Measurements from ENCODE around the gene TBXAS1. TPM values are rescaled to one million over a fixed set of nuclear protein-coding genes. Genes with fewer than 3 reads are reported as not detected.

The TBXAS1 gene
- total RNA-seq, 1 experiment from 2014 or later, result 2.3 TPM

DNA sequence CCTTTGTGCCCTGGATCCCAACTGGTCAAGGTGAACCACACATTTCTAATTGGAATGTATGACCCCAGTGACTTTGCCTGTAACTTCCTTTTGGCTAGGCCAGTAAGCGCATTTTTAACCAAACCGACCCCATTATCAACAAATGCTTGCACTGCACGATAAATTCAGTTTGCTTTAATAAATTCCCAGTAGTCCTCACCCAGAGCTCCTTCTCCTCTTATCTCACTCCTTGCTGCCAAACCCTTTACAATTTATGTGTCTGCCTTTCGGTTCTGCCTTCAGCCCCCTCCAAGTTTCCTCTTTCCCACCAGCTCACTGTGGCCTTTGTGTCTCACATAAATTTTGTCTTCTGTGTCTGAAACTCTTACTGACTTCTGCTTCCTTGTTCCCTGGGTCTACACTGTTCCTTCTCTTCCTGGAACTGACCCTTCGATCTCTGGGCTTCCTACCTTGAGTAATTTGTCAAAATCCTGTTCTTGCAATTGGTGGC, 59.0 kb downstream of the TBXAS1 start (continued):
- TF ChIP-seq, protein P1, sequence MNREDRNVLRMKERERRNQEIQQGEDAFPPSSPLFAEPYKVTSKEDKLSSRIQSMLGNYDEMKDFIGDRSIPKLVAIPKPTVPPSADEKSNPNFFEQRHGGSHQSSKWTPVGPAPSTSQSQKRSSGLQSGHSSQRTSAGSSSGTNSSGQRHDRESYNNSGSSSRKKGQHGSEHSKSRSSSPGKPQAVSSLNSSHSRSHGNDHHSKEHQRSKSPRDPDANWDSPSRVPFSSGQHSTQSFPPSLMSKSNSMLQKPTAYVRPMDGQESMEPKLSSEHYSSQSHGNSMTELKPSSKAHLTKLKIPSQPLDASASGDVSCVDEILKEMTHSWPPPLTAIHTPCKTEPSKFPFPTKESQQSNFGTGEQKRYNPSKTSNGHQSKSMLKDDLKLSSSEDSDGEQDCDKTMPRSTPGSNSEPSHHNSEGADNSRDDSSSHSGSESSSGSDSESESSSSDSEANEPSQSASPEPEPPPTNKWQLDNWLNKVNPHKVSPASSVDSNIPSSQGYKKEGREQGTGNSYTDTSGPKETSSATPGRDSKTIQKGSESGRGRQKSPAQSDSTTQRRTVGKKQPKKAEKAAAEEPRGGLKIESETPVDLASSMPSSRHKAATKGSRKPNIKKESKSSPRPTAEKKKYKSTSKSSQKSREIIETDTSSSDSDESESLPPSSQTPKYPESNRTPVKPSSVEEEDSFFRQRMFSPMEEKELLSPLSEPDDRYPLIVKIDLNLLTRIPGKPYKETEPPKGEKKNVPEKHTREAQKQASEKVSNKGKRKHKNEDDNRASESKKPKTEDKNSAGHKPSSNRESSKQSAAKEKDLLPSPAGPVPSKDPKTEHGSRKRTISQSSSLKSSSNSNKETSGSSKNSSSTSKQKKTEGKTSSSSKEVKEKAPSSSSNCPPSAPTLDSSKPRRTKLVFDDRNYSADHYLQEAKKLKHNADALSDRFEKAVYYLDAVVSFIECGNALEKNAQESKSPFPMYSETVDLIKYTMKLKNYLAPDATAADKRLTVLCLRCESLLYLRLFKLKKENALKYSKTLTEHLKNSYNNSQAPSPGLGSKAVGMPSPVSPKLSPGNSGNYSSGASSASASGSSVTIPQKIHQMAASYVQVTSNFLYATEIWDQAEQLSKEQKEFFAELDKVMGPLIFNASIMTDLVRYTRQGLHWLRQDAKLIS (CRISPR knock-in tag; IDR thresholded peaks at IDR 0.05; ENCODE audit: borderline replicate concordance), result no peak
- no peak for TF ChIP-seq ZNF671 (CRISPR knock-in tag; IDR thresholded peaks at IDR 0.05)
- no peak for TF ChIP-seq TCF7 (CRISPR knock-in tag; IDR thresholded peaks at IDR 0.05; ENCODE audit: low read depth)
- no peak for TF ChIP-seq GTF2I (CRISPR knock-in tag; conservative IDR thresholded peaks at IDR 0.05)
- TF ChIP-seq ZNF219 (CRISPR knock-in tag; IDR thresholded peaks at IDR 0.05; ENCODE audit: borderline replicate concordance), result no peak
- TF ChIP-seq, protein P2, sequence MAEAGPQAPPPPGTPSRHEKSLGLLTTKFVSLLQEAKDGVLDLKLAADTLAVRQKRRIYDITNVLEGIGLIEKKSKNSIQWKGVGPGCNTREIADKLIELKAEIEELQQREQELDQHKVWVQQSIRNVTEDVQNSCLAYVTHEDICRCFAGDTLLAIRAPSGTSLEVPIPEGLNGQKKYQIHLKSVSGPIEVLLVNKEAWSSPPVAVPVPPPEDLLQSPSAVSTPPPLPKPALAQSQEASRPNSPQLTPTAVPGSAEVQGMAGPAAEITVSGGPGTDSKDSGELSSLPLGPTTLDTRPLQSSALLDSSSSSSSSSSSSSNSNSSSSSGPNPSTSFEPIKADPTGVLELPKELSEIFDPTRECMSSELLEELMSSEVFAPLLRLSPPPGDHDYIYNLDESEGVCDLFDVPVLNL (CRISPR knock-in tag; IDR thresholded peaks at IDR 0.05; ENCODE audit: borderline replicate concordance, low read depth), result no peak
- TF ChIP-seq RORB (CRISPR knock-in tag; IDR thresholded peaks at IDR 0.05), result no peak
- TF ChIP-seq, protein P3, sequence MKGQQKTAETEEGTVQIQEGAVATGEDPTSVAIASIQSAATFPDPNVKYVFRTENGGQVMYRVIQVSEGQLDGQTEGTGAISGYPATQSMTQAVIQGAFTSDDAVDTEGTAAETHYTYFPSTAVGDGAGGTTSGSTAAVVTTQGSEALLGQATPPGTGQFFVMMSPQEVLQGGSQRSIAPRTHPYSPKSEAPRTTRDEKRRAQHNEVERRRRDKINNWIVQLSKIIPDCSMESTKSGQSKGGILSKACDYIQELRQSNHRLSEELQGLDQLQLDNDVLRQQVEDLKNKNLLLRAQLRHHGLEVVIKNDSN (CRISPR knock-in tag; IDR thresholded peaks at IDR 0.05), result no peak
- no peak for TF ChIP-seq ZNF232 (CRISPR knock-in tag; IDR thresholded peaks at IDR 0.05)
- TF ChIP-seq SMAD3 (CRISPR knock-in tag; IDR thresholded peaks at IDR 0.05; ENCODE audit: borderline replicate concordance), result no peak
- no peak for TF ChIP-seq ZNF121 (CRISPR knock-in tag; IDR thresholded peaks at IDR 0.05)
- no peak for TF ChIP-seq MXD4 (CRISPR knock-in tag; IDR thresholded peaks at IDR 0.05; ENCODE audit: borderline replicate concordance)
- TF ChIP-seq, protein P4, sequence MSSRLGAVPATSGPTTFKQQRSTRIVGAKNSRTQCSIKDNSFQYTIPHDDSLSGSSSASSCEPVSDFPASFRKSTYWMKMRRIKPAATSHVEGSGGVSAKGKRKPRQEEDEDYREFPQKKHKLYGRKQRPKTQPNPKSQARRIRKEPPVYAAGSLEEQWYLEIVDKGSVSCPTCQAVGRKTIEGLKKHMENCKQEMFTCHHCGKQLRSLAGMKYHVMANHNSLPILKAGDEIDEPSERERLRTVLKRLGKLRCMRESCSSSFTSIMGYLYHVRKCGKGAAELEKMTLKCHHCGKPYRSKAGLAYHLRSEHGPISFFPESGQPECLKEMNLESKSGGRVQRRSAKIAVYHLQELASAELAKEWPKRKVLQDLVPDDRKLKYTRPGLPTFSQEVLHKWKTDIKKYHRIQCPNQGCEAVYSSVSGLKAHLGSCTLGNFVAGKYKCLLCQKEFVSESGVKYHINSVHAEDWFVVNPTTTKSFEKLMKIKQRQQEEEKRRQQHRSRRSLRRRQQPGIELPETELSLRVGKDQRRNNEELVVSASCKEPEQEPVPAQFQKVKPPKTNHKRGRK (CRISPR knock-in tag; IDR thresholded peaks at IDR 0.05; ENCODE audit: borderline replicate concordance), result no peak
- TF ChIP-seq NR1H2 (CRISPR knock-in tag; IDR thresholded peaks at IDR 0.05), result no peak

GRCh38 chr7:139889186-139889871, 60.3 kb downstream of the TBXAS1 start:
- no peak overlapping the region for H3K27ac Mint-ChIP-seq
- no peaks in the 10 kb centered on the region for H3K4me1 Mint-ChIP-seq
- peaks cover 6% of the 10 kb centered on the region for H3K9me3 Mint-ChIP-seq
- no peaks in the 10 kb centered on the region; the same call in 1 of the 2 replicates for H3K27me3 Mint-ChIP-seq (ENCODE audit: low read depth)
- H3K36me3 Mint-ChIP-seq, result no peaks in the 10 kb centered on the region
- ChIA-PET CTCF (no interaction called here), POLR2A (no interaction called here)
- DNase-seq (ENCODE audit: low spot score) (no peak), ATAC-seq (no peak)
- no peak overlapping the region for H3K4me3 Mint-ChIP-seq
- TF ChIP-seq CREB1 (CRISPR knock-in tag; IDR thresholded peaks at IDR 0.05) (no peak), MXD4 (CRISPR knock-in tag; IDR thresholded peaks at IDR 0.05; ENCODE audit: borderline replicate concordance) (no peak), FOXP1 (CRISPR knock-in tag; IDR thresholded peaks at IDR 0.05; ENCODE audit: borderline replicate concordance) (no peak), ZNF532 (CRISPR knock-in tag; IDR thresholded peaks at IDR 0.05; ENCODE audit: borderline replicate concordance) (no peak), KAT7 (CRISPR knock-in tag; IDR thresholded peaks at IDR 0.05; ENCODE audit: borderline replicate concordance) (no peak), NFE2L1 (CRISPR knock-in tag; IDR thresholded peaks at IDR 0.05) (no peak), ZNF423 (CRISPR knock-in tag; IDR thresholded peaks at IDR 0.05) (no peak), ESRRA (CRISPR knock-in tag; IDR thresholded peaks at IDR 0.05; ENCODE audit: borderline replicate concordance) (no peak), ZNF138 (CRISPR knock-in tag; conservative IDR thresholded peaks at IDR 0.05) (no peak)
- TF ChIP-seq, protein P5, sequence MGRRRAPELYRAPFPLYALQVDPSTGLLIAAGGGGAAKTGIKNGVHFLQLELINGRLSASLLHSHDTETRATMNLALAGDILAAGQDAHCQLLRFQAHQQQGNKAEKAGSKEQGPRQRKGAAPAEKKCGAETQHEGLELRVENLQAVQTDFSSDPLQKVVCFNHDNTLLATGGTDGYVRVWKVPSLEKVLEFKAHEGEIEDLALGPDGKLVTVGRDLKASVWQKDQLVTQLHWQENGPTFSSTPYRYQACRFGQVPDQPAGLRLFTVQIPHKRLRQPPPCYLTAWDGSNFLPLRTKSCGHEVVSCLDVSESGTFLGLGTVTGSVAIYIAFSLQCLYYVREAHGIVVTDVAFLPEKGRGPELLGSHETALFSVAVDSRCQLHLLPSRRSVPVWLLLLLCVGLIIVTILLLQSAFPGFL (CRISPR knock-in tag; IDR thresholded peaks at IDR 0.05; ENCODE audit: borderline replicate concordance), result no peak

All from WTC11 (cell line).